ENCODE results near the gene BCL2A1.

Gene BCL2A1

DNA sequence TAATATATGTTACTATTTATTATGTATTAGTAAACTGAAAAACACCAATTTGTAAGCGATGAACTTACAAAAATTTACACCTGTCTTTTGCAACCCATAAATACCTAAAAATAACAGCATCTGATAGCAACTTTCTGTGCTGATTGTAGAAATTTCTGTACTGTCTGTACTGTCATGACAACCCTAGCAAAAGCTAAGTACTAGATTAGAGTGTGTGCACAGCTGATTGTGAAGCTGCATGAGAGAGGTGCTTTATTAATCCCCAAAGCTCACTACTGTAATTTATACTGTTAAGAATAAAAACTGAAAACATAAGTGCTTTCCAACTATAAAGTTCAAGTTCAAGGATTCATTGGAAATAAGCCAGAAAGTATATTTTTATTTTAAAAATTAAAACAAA lies 815 bp downstream of the BCL2A1 start:
- TF ChIP-seq FOXP2 (optimal IDR thresholded peaks at IDR 0.05; ENCODE audit: borderline replicate concordance, extremely low read depth, extremely low read length, insufficient read depth), result no peak
- TF ChIP-seq TAF1 (IDR thresholded peaks at IDR 0.05; ENCODE audit: borderline replicate concordance, insufficient read depth, low read length), result no peak
- TF ChIP-seq, protein P1, sequence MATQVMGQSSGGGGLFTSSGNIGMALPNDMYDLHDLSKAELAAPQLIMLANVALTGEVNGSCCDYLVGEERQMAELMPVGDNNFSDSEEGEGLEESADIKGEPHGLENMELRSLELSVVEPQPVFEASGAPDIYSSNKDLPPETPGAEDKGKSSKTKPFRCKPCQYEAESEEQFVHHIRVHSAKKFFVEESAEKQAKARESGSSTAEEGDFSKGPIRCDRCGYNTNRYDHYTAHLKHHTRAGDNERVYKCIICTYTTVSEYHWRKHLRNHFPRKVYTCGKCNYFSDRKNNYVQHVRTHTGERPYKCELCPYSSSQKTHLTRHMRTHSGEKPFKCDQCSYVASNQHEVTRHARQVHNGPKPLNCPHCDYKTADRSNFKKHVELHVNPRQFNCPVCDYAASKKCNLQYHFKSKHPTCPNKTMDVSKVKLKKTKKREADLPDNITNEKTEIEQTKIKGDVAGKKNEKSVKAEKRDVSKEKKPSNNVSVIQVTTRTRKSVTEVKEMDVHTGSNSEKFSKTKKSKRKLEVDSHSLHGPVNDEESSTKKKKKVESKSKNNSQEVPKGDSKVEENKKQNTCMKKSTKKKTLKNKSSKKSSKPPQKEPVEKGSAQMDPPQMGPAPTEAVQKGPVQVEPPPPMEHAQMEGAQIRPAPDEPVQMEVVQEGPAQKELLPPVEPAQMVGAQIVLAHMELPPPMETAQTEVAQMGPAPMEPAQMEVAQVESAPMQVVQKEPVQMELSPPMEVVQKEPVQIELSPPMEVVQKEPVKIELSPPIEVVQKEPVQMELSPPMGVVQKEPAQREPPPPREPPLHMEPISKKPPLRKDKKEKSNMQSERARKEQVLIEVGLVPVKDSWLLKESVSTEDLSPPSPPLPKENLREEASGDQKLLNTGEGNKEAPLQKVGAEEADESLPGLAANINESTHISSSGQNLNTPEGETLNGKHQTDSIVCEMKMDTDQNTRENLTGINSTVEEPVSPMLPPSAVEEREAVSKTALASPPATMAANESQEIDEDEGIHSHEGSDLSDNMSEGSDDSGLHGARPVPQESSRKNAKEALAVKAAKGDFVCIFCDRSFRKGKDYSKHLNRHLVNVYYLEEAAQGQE (IDR thresholded peaks at IDR 0.05; ENCODE audit: insufficient read depth in 1 of 2, low read depth in 2 of 2, low read length in 2 of 2), result no peak
- TF ChIP-seq SIN3A (IDR thresholded peaks at IDR 0.05; ENCODE audit: borderline replicate concordance, insufficient read depth, low read length), result no peak
- TF ChIP-seq POLR2AphosphoS5 (IDR thresholded peaks at IDR 0.05; ENCODE audit: low read depth, low read length), result no peak

DNA sequence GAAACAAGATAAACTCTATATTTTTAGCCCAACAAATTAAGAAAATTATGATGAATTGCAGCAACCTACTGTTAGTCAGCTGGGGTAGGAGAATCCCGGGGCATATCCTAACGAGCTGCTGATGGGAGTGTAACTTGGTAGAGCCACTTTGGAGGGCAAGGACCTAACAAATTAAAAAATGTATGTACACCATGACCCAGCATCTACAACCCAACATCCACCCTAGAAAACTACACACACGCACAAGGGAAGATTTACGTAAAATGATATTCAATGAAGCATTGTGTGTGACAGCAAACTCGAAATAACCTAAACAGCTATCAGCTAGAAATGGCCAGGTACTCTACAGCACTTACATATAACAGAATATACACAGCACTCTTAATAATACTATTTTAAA lies 1.9 kb downstream of the BCL2A1 start:
- TF ChIP-seq POLR2AphosphoS5 (IDR thresholded peaks at IDR 0.05; ENCODE audit: low read depth, low read length), result no peak
- TF ChIP-seq FOXP2 (optimal IDR thresholded peaks at IDR 0.05; ENCODE audit: borderline replicate concordance, extremely low read depth, extremely low read length, insufficient read depth), result no peak
- no peak for TF ChIP-seq TAF1 (IDR thresholded peaks at IDR 0.05; ENCODE audit: borderline replicate concordance, insufficient read depth, low read length)
- TF ChIP-seq SIN3A (IDR thresholded peaks at IDR 0.05; ENCODE audit: borderline replicate concordance, insufficient read depth, low read length), result no peak
- TF ChIP-seq, protein P1 (IDR thresholded peaks at IDR 0.05; ENCODE audit: insufficient read depth in 1 of 2, low read depth in 2 of 2, low read length in 2 of 2), result no peak

DNA sequence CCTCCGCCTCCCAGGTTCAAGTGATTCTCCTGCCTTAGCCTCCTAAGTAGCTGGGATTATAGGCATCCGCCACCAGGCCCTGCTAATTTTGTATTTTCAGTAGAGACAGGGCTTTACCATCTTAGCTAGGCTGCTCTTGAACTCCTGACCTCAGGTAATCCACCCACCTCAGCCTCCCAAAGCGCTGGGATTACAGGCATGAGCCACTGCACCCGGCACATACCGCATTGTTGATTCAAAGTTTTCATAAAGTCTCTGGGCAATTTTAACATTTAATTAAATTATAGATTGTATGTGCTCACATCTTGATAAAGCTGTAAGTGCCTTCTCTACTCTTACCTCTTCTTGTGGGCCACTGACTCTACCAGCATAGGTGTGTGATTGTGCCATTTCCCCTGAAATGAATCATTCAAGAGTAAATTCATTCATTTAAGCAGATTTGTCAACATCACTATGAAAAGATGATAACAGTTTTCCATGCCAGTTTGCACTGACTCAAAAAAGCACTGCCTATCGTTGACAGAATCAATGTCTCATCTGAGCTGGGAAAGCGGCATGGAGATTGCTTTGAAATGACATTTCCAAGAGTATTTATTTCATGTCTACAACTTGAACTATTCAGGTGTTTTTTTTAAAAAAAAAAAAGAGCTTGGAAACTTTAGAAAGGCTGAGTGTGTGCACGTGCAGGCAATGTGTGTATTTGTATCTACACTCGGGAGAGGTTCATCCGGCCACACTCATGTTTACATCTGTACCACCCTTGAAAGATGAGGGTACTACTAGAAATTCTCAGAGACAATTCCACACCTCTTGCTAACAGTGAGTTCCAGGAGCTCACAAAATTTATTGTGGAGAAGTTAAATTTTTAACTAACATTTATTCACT lies 3.5 kb downstream of the BCL2A1 start:
- TF ChIP-seq TAF1 (IDR thresholded peaks at IDR 0.05; ENCODE audit: borderline replicate concordance, insufficient read depth, low read length) (no peak), POLR2AphosphoS5 (IDR thresholded peaks at IDR 0.05; ENCODE audit: low read depth, low read length) (no peak), FOXP2 (optimal IDR thresholded peaks at IDR 0.05; ENCODE audit: borderline replicate concordance, extremely low read depth, extremely low read length, insufficient read depth) (no peak), SIN3A (IDR thresholded peaks at IDR 0.05; ENCODE audit: borderline replicate concordance, insufficient read depth, low read length) (no peak)
- TF ChIP-seq, protein P1 (IDR thresholded peaks at IDR 0.05; ENCODE audit: insufficient read depth in 1 of 2, low read depth in 2 of 2, low read length in 2 of 2), result no peak

DNA sequence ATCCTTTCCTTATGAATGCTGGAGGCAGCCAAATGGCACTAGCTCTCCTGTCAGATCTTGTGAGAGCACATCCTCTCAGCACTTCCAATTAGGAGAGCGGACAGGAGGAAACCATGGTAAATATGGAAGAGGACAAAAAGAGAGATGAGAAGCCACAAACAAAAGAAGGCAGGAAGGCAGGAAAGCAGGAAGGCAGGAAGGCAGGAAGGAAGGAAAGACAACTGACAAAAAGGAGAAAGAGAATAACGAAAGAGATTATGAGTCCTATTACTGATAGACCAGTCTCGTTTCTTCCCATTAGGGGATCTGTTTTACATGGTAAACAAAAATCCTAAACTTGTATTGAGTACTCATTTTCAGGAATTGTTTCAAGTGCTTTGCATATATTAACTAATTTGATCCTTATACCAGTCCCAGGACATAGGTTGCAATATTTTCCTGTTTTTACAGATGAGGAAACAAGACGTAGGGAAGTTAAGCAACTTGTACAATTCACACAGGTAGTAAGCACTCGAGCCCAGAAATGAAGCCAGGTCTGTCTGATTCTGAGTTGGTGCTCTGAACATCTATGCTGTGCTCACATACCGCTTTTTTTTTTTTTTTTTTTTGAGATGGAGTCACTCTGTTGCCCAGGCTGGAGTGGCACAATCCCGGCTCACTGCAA lies 4.2 kb downstream of the BCL2A1 start:
- TF ChIP-seq, protein P1 (IDR thresholded peaks at IDR 0.05; ENCODE audit: insufficient read depth in 1 of 2, low read depth in 2 of 2, low read length in 2 of 2), result peak in 1 of 2 experiments; percentile 72; a peak in 2 of 4 replicates
- no peak for TF ChIP-seq FOXP2 (optimal IDR thresholded peaks at IDR 0.05; ENCODE audit: borderline replicate concordance, extremely low read depth, extremely low read length, insufficient read depth)

Measured in PFSK-1 (cell line).